ENCODE data around the gene SH2B3. TPM values are rescaled to one million over a fixed set of nuclear protein-coding genes. Genes with fewer than 3 reads are reported as not detected.

Gene SH2B3
- total RNA-seq, 2 experiments from 2014 or later, result 48.7 to 52.7 TPM

DNA sequence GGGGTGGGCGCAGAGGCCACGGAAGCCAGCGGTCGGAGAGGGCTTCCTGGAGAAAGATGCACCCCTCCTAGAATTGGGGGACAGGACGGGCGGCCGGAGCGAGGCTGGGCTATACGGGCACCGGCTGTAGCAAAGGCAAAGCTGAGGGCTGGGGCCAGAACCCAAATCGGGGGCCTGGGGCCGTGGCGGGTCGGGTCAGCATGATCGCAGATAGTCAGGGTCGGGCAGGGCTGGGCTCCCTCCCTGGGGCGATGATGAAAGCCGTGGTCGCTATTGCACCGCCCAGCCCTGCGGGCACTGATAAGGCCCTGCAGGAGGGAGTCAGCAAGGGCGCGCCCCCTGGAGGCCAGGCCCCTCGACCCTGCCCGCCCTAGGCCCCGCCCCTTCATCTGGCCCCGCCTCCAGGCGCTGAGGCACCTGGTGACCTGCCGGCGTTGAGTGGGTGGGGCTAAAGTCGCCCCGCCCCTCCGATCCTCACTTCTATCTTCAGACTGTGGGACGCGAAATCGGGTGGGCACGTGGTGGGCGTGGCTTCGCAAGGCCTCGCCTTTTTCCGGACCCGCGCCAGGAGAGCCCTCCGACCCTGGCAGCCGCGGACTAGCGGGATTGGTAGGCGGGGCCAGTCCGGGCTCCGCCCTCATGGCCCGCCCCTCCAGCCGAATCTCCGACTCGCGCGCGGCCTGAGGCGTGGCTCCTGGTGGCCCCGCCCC lies 419 bp upstream of the SH2B3 start:
- Mint-ChIP-seq H3K4me3 (peak overlapping the region; percentile 73), H3K27me3 (no peaks in the 10 kb centered on the region), H3K36me3 (ENCODE audit: low read depth) (peaks cover 26% of the 10 kb centered on the region), H3K4me1 (ENCODE audit: low read depth) (peaks cover 50% of the 10 kb centered on the region), H3K27ac (peak overlapping the region; percentile 96), H3K9me3 (no peaks in the 10 kb centered on the region)
- peak; percentile 58 for TF ChIP-seq CTCF (IDR thresholded peaks at IDR 0.05)
- ChIA-PET CTCF (interaction anchor here (10.5 to 25.6 kb wide), 2 partner anchors 9 to 32 kb away, joined by 91 to 1222 read pairs; no protein-coding TSS in a partner anchor), POLR2A (interaction anchor here (1.4 to 13.4 kb wide), 5 partner anchors 20 to 44 kb away, joined by 5 to 225 read pairs (median 33); no protein-coding TSS in a partner anchor)
- intact Hi-C loops (cut with micrococcal nuclease), result loop anchor here (2.0 kb wide), 1 partner anchor 25 kb away; no protein-coding TSS in a partner anchor
- ATAC-seq (peak; percentile 81), DNase-seq (peak; percentile 100)

- H3K4me3 Mint-ChIP-seq, result peak overlapping the region; percentile 97
- H3K27me3 Mint-ChIP-seq, result no peaks in the 10 kb centered on the region
- intact Hi-C loops (cut with micrococcal nuclease), result no loop called here
- POLR2A ChIA-PET, result interaction anchor here (1.8 to 13.4 kb wide), 4 partner anchors 19 to 38 kb away, joined by 6 to 225 read pairs (median 60); no protein-coding TSS in a partner anchor
- peaks cover 62% of the 10 kb centered on the region for H3K4me1 Mint-ChIP-seq (ENCODE audit: low read depth)
- no peak for TF ChIP-seq CTCF (IDR thresholded peaks at IDR 0.05)
- H3K9me3 Mint-ChIP-seq, result no peaks in the 10 kb centered on the region
- CTCF ChIA-PET, result interaction anchor here (10.5 to 25.6 kb wide), 2 partner anchors 10 to 31 kb away, joined by 91 to 1222 read pairs; no protein-coding TSS in a partner anchor
- H3K36me3 Mint-ChIP-seq (ENCODE audit: low read depth), result peaks cover 26% of the 10 kb centered on the region
- H3K27ac Mint-ChIP-seq, result peak overlapping the region; percentile 95
- peak; percentile 82 for DNase-seq
- no peak for ATAC-seq
These were observed 1.0 kb downstream of the SH2B3 start for GRCh38 chr12:111406474-111407376.

DNA sequence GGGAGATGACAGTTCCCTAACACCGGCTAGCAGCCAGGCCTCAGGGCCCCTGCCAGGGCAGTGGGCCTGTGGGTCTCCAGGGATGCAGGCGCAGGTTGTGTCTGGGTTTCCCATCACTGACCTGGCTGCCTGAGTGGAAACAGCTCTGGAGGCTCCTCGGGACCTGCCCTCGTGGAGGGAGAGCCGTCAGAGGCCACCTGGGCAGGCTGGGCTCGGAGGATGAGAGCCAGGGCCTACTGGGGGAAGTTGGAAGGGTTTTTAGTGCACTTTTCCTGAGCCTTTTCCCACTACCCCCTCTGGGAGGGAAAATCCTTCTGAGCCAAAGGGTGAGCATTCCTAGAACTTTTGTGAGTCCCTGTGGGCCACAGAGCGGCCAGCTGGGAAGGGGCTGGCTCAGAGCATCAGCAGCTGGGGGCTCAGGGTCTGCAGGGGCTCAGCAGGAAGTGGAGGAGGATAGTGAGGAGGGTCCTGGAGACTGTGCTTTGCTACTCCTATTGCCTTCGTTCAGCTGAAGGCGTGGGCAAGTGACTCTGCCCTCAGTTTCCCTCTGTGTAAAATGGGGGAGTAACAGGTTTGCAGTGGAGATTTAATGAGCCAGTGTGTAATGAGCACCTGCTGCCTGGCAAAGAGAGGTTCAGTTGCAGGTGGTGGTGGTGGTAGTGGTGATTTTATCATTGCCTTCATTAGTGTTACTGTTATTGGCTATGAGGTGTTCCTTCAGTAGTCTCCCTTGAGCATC lies 1.8 kb downstream of the SH2B3 start:
- TF ChIP-seq CTCF (IDR thresholded peaks at IDR 0.05), result no peak
- H3K9me3 Mint-ChIP-seq, result no peaks in the 10 kb centered on the region
- ChIA-PET POLR2A (interaction anchor here (1.8 to 13.4 kb wide), 5 partner anchors 18 to 44 kb away, joined by 6 to 225 read pairs (median 30); no protein-coding TSS in a partner anchor), CTCF (interaction anchor here (10.5 to 25.6 kb wide), 2 partner anchors 11 to 30 kb away, joined by 91 to 1222 read pairs; no protein-coding TSS in a partner anchor)
- H3K27ac Mint-ChIP-seq, result peak overlapping the region; percentile 95
- no peaks in the 10 kb centered on the region for H3K27me3 Mint-ChIP-seq
- peaks cover 31% of the 10 kb centered on the region for H3K36me3 Mint-ChIP-seq (ENCODE audit: low read depth)
- ATAC-seq (no peak), DNase-seq (no peak)
- peaks cover 68% of the 10 kb centered on the region for H3K4me1 Mint-ChIP-seq (ENCODE audit: low read depth)
- H3K4me3 Mint-ChIP-seq, result peak overlapping the region; percentile 97
- intact Hi-C loops (cut with micrococcal nuclease), result no loop called here

DNA sequence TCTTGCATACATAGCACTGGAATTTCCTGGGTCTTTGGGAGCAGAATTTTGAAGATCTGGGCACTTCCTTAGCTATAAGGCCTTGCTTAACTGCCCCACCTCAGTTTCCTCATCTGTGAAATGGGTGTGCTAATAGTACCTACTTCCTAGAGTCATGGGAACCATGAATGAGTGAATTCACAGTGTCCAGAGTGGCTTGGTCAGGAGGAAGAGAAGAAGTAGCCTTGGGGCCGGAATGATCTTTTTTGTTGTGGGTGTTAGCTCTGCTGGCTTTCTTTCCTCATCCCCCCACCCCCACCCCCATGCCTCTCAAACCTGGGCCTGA lies 2.4 kb downstream of the SH2B3 start:
- H3K27me3 Mint-ChIP-seq, result no peaks in the 10 kb centered on the region
- CTCF ChIA-PET, result interaction anchor here (10.5 to 25.6 kb wide), 2 partner anchors 12 to 30 kb away, joined by 91 to 1222 read pairs; no protein-coding TSS in a partner anchor
- peak overlapping the region; percentile 95 for H3K27ac Mint-ChIP-seq
- intact Hi-C loops (cut with micrococcal nuclease), result no loop called here
- H3K36me3 Mint-ChIP-seq (ENCODE audit: low read depth), result peaks cover 36% of the 10 kb centered on the region
- ATAC-seq (no peak), DNase-seq (no peak)
- no peak for TF ChIP-seq CTCF (IDR thresholded peaks at IDR 0.05)
- peaks cover 69% of the 10 kb centered on the region for H3K4me1 Mint-ChIP-seq (ENCODE audit: low read depth)
- H3K4me3 Mint-ChIP-seq, result peak overlapping the region; percentile 97
- POLR2A ChIA-PET, result interaction anchor here (1.8 to 13.4 kb wide), 5 partner anchors 17 to 44 kb away, joined by 6 to 225 read pairs (median 30); no protein-coding TSS in a partner anchor
- no peaks in the 10 kb centered on the region for H3K9me3 Mint-ChIP-seq

All from activated CD8-positive, alpha-beta T cell treated with anti-CD3 and anti-CD28 coated beads for 36 hours (primary cell).